Fibroblast of pulmonary artery (primary cell): ENCODE measurements around the gene BFSP2.

Experiments used
- DNase-seq: peaks from one replicate; pipeline ENCODE4 v3.0.0-alpha.2; 2010; ENCODE audit warnings: low read depth
- H3K4me3 ChIP-seq: replicated peaks from 2 replicates; pipeline ENCODE4 v1.5.1; 2011; ENCODE audit warnings: low read depth, mild to moderate bottlenecking, control low read depth, low read length, moderate library complexity
- CTCF ChIP-seq: IDR thresholded peaks from 2 replicates; pipeline ENCODE4 v1.5.1; 2011; ENCODE audit warnings: mild to moderate bottlenecking, control low read depth, low read length, inconsistent platforms; ENCODE audit errors: missing control alignments

The BFSP2 gene

GRCh38 chr3:133452641-133453319, 52.9 kb downstream of the BFSP2 start:
- no peak overlapping the region for H3K4me3 ChIP-seq
- no peak for TF ChIP-seq CTCF
- DNase-seq = no peak

GRCh38 chr3:133453383-133453782, 53.5 kb downstream of the BFSP2 start:
- no peak for DNase-seq
- TF ChIP-seq CTCF = no peak
- no peak overlapping the region for H3K4me3 ChIP-seq

GRCh38 chr3:133455281-133455680, 55.4 kb downstream of the BFSP2 start:
- DNase-seq = no peak
- TF ChIP-seq CTCF = no peak

GRCh38 chr3:133455960-133456359, 56.1 kb downstream of the BFSP2 start:
- no peak for TF ChIP-seq CTCF
- no peak for DNase-seq

More at GRCh38 chr3:133455281-133455680, 55.4 kb downstream of the BFSP2 start:
- no peak overlapping the region for H3K4me3 ChIP-seq

GRCh38 chr3:133457025-133457424, 57.2 kb downstream of the BFSP2 start:
- TF ChIP-seq CTCF = no peak
- DNase-seq = no peak
- H3K4me3 ChIP-seq = no peak overlapping the region

More at GRCh38 chr3:133455960-133456359, 56.1 kb downstream of the BFSP2 start:
- H3K4me3 ChIP-seq = no peak overlapping the region

- peak; percentile 26 for DNase-seq
- H3K4me3 ChIP-seq = no peak overlapping the region
- TF ChIP-seq CTCF = peak; percentile 32
These were observed 57.7 kb downstream of the BFSP2 start for GRCh38 chr3:133457465-133458067.

GRCh38 chr3:133459400-133459799, 59.5 kb downstream of the BFSP2 start:
- no peak overlapping the region for H3K4me3 ChIP-seq
- DNase-seq = no peak
- TF ChIP-seq CTCF = no peak
